ENCODE results near the gene INO80D.

INO80D gene

GRCh38 chr2:206069417-206069816, 16.6 kb downstream of the INO80D start:
- DNase-seq (ENCODE audit: low read depth) = no peak
- H3K4me3 ChIP-seq (ENCODE audit: low read length) = no peak overlapping the region
- TF ChIP-seq CTCF (conservative IDR thresholded peaks at IDR 0.05; ENCODE audit: low read length) = no peak

GRCh38 chr2:206068207-206068606, 17.8 kb downstream of the INO80D start:
- no peak for TF ChIP-seq CTCF (conservative IDR thresholded peaks at IDR 0.05; ENCODE audit: low read length)
- no peak for DNase-seq (ENCODE audit: low read depth)
- no peak overlapping the region for H3K4me3 ChIP-seq (ENCODE audit: low read length)

GRCh38 chr2:206064077-206064476, 21.9 kb downstream of the INO80D start:
- no peak for DNase-seq (ENCODE audit: low read depth)
- H3K4me3 ChIP-seq (ENCODE audit: low read length) = no peak overlapping the region
- no peak for TF ChIP-seq CTCF (conservative IDR thresholded peaks at IDR 0.05; ENCODE audit: low read length)

GRCh38 chr2:206063635-206064034, 22.3 kb downstream of the INO80D start:
- TF ChIP-seq CTCF (conservative IDR thresholded peaks at IDR 0.05; ENCODE audit: low read length) = no peak
- H3K4me3 ChIP-seq (ENCODE audit: low read length) = no peak overlapping the region
- no peak for DNase-seq (ENCODE audit: low read depth)

- no peak for TF ChIP-seq CTCF (conservative IDR thresholded peaks at IDR 0.05; ENCODE audit: low read length)
- no peak for DNase-seq (ENCODE audit: low read depth)
- no peak overlapping the region for H3K4me3 ChIP-seq (ENCODE audit: low read length)
Observed at GRCh38 chr2:206062724-206063123, 23.2 kb downstream of the INO80D start.

- no peak for TF ChIP-seq CTCF (conservative IDR thresholded peaks at IDR 0.05; ENCODE audit: low read length)
- no peak for DNase-seq (ENCODE audit: low read depth)
- H3K4me3 ChIP-seq (ENCODE audit: low read length) = no peak overlapping the region
Observed at GRCh38 chr2:206056286-206056685, 29.7 kb downstream of the INO80D start.

GRCh38 chr2:206054952-206055351, 31.0 kb downstream of the INO80D start:
- no peak for DNase-seq (ENCODE audit: low read depth)
- H3K4me3 ChIP-seq (ENCODE audit: low read length) = no peak overlapping the region

More at GRCh38 chr2:206054952-206055351, 31.0 kb downstream of the INO80D start:
- TF ChIP-seq CTCF (conservative IDR thresholded peaks at IDR 0.05; ENCODE audit: low read length) = no peak
